T follicular helper cell (primary cell): ENCODE data around the gene MT1E.
A peak's percentile ranks its signal among the peaks of the same experiment; 100 is the strongest.

Source experiments
- DNase-seq: peaks from one replicate; pipeline ENCODE4 v3.0.0-alpha.2; 2020; ENCODE audit warnings: low read depth

The MT1E gene

DNA sequence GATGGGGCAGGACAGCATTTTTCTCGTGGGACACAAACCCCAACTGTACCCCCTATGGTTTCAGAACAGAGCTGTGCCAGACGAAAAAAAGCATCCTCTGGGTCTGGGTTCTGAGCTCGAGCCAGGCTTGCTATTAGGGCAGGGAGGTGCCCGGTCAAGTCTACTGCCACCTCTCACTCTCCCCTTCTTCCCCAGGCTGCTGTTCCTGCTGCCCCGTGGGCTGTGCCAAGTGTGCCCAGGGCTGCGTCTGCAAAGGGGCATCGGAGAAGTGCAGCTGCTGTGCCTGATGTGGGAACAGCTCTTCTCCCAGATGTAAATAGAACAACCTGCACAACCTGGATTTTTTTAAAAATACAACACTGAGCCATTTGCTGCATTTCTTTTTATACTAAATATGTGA, 1.1 kb downstream of the MT1E start:
- no peak for DNase-seq

- DNase-seq = no peak
Observed at GRCh38 chr16:56628486-56629350, 3.1 kb downstream of the MT1E start.

DNA sequence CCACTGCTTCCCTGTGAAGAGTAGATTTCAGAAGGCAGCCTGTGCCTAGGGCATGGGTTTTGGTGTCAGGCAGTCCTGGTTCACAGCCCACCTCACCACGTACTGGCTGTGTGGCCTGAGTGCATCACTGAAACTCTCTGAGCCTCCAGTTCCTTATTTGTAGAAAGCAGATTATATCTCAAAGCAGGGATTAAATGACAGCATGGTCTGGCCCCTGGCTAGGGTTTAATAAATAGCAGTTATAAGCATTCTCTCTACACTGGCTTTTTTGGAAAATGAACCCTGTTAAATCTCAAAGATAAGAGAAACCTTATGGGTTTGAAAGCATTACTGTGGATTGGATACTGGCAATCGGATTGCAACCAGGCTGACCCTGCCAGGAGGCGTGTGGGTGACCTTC, 4.0 kb downstream of the MT1E start:
- no peak for DNase-seq

- DNase-seq = no peak
Observed at GRCh38 chr16:56630134-56630533, 4.6 kb downstream of the MT1E start.

GRCh38 chr16:56631197-56631596, 5.6 kb downstream of the MT1E start:
- no peak for DNase-seq

- DNase-seq = no peak
Observed at GRCh38 chr16:56631832-56632155, 6.2 kb downstream of the MT1E start.

DNA sequence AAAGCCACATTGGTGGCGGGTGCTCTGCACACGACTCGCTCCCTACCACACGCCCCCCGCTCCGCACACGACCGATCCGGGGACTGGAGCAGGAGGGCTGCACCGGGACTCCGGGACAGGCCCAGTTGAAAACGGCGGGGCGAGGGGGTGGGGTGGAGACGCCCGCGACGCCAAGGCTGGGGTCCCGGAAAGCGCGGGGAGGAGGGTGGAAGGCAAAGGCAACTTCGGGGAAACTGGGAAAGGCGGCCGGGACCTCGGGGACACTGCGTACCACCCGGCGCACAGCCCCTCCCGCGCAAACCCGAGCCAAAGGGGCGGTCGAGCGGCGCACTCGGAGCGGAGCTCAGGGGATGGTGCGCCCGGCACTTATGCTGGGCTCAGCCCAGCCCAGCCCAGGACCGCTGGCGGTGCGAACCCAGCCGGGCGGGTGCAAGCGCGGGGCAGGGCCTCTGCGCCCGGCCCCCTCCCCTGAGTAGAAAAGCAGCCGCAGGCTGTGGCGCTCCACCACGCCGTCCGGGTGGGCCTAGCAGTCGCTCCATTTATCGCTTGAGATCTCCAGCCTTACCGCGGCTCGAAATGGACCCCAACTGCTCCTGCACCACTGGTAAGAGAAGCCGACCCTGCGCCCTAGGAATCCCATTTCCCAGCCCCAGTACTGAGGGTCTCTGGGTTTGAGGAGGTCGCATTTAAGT, 6.7 kb downstream of the MT1E start, which contains the start of gene MT1M:
MT1M (plus strand) TSS at position 504 of the 692 bp plus-strand sequence; CDS start at position 577, 73 bp downstream.
- DNase-seq = no peak

DNA sequence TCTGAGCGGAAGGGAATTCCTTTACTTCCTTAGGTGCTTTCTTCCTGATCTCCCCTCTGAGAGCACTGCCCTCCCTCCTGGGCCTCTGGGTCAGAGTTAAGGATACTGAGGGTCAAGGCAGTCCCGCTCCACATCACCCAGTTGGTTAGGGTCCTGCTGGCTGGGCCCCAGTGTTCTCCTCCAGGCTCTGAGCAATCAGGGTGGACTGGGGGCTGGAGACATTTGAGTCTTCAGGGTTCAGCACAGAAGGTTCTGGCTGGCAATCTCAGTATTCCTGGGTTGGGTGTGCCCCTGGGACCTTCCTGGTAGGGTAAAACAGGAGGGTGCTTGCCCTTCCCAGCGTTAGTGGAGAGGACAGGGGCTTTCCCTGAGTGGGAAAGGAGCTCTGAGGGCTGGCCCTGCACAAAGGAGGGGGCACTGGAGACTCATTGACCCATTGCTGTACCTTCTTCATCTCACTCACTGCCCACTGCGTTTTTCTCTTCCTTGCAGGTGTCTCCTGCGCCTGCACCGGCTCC, 7.3 kb downstream of the MT1E start:
- DNase-seq = no peak

- DNase-seq = no peak
Observed at GRCh38 chr16:56633535-56633934, 8.0 kb downstream of the MT1E start.

DNA sequence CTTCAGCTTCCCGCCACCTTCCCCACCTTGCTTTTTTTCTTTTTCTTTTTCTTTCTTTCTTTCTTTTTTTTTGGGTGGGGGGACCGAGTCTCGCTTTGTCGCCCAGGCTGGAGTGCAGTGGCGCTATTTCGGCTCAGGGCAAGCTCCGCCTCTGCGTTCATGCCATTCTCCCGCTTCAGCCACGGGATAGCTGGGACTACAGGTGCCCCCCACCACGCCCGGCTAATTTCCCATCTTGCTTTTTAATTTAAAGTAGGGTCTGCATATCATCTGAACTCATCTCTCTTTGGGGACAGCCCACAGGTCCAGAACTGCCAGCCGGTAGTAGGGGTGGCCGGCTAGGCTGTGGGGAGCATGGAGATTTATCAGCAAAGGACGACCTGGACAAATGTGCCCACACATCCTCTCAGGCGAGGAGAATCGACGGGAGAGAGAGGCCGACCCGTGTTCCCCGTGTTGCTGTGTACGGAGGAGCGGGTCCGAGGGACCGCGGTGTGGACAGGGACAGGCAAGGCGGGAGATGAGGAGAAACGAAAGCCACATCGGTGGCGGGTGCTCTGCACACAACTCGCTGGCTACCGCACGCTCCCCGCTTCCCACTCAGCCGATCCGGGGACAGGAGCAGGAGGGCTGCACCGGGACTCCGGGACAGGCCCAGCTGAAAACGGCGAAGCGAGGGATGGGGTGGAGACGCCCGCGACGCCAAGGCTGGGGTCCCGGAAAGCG, 9.3 kb downstream of the MT1E start:
- DNase-seq = no peak

DNA sequence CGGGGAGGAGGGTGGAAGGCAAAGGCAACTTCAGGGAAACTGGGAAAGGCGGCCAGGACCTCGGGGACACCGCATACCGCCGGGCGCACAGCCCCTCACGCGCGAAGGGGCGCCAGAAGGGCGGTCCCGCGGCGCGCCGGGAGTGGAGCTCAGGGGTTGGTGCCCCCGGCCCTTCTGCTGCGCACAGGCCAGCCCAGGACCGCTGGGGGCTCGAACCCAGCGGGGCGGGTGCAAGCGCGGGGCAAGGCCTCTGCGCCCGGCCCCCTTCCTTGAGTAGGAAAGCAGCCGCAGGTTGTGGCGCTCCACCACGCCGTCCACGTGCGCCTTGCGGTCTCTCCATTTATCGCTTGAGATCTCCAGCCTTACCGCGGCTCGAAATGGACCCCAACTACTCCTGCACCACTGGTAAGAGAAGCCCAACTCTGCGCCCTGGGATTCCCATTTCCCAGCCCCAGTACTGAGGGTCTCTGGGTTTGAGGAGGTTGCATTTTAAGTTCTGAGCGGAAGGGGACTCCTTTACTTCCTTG, 9.9 kb downstream of the MT1E start:
- DNase-seq = no peak

DNA sequence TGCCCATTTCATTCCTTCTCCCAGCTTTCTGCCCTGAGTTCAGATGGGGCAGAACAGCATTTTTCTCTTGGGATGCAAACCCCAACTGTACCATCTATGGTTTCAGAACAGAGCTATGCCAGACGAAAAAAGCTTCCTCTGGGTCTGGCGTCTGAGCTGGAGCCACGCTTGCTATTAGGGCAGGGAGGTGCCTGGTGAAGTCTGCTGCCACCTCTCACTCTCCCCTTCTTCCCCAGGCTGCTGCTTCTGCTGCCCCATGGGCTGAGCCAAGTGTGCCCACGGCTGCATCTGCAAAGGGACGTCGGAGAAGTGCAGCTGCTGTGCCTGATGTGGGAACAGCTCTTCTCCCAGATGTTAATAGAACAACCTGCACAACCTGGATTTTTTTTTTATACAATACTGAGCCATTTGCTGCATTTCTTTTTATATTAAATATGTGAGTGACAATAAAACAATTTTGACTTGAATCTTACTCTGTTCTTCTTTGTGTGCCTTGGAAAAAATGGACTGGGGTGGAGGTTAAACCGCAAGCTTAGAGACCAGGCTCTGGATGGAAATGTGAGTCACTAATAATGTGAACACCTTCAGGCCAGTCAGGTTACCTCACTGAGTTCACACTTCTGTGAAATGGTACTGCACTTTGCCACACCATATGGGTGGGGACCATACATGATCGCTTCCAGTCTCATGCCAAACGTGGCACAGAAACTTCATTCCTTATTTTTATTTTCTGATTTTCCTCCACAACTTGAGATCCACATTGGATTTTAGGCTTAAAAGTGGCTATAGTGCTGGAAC, 11.2 kb downstream of the MT1E start:
- no peak for DNase-seq

DNA sequence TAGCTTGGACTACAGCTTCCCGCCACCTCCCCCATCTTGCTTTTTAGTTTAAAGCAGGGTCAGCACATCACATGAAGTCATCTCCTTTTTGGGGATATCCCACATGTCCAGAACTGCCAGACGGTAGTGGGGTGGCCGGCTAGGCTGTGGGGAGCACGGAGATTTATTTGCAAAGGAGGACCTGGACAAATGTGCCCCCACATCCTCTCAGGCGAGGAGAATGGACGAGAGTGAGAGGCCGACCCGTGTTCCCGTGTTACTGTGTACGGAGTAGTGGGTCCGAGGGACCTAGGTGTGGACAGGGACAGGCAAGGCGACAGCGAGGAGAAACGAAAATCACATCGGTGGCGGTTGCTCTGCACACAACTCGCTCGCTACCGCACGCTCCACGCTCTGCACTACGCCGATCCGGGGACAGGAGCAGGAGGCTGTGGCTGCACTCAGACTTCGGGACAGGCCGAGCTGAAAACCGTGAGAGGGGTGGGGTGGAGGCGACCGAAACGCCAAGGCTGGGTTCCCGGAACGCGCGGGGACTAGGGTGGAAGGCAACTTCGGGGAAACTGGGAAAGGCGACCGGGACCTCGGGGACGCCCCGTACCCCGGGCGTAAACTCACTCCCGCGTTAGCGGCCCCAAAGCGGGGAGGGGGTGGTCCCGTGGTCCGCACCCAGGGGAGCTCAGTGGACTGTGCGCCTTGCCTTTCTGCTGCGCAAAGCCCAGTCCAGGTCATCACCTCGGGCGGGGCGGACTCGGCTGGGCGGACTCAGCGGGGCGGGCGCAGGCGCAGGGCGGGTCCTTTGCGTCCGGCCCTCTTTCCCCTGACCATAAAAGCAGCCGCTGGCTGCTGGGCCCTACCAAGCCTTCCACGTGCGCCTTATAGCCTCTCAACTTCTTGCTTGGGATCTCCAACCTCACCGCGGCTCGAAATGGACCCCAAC, 12.5 kb downstream of the MT1E start, which contains the start of gene MT1A:
MT1A (plus strand) TSS at position 853 of the 937 bp plus-strand sequence; CDS start at position 926, 73 bp downstream.
- DNase-seq = no peak

DNA sequence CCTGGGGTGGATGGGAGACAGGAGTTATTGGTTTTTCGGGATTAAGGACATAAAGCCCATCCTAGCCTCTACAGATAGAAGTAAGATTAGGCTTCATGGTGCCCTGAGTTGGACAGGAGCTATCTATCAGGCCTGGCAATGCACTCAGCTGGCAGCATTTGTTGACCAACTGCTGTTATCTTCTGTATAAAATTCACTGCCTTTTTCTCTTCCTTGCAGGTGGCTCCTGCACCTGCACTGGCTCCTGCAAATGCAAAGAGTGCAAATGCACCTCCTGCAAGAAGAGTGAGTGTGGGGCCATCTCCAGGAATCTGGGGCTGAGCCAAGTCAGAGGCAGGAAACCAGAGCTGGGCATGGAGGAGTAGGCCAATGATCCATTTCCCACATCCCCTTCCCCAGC, 13.5 kb downstream of the MT1E start:
- DNase-seq = no peak

GRCh38 chr16:56640076-56640475, 14.5 kb downstream of the MT1E start:
- no peak for DNase-seq

DNA sequence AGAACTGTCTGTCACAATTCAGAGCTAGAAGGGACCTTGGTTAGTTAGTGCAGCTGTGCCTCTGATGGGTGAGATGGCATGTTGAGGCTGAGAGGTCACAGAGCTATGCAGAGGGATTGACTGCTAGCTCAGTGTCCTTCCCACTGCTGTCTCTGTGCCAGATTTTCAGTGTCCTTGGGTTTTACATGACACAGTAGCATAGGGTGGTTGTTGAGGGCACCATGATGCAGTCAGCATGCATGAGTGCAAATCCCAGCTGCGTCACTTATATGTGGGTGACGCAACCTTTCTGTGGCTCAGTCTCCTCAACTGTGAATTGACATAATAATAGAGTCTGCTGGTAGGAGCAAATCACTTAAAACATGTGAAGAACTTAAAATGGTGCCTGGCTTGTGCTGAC, 15.6 kb downstream of the MT1E start:
- DNase-seq = no peak

GRCh38 chr16:56643080-56643778, 17.6 kb downstream of the MT1E start:
- DNase-seq = peak; percentile 52

DNA sequence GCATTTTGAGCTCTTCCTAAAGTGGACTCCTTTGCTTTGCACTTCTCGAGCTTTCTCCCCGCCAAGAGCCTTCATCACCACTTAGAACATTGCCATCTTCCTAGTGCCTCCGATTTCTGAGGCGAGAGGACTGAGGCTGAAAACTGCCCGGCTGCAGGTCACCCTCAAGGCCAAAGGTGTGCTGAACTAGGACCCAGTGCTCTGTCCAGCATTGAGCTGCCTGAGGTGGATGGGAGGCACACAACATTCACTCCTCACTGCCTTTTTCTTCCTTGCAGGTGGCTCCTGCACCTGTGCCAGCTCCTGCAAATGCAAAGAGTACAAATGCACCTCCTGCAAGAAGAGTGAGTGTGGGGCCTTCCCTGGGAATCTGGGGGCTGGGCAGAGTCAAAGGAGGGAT, 18.3 kb downstream of the MT1E start:
- no peak for DNase-seq

GRCh38 chr16:56645311-56645710, 19.7 kb downstream of the MT1E start:
- no peak for DNase-seq

- no peak for DNase-seq
Observed at GRCh38 chr16:56645838-56646237, 20.3 kb downstream of the MT1E start.
